H9 (cell line): ENCODE results near the gene PCID2. TPM values are rescaled to one million over a fixed set of nuclear protein-coding genes. Genes with fewer than 3 reads are reported as not detected.

ENCODE experiments used
- DNase-seq: peaks from one replicate; pipeline ENCODE4 v3.0.0-alpha.2; 2017
- H2AFZ ChIP-seq: one replicate; pipeline ENCODE4 v1.6.1; 2013; ENCODE audit warnings: mild to moderate bottlenecking, low read length, control low read depth, moderate library complexity
- H2AK5ac ChIP-seq: 2 replicates; pipeline ENCODE4 v1.6.1; 2013; ENCODE audit warnings: low read length, control low read depth, mixed read lengths; ENCODE audit not compliant: insufficient read length
- H2BK120ac ChIP-seq: one replicate; pipeline ENCODE4 v1.6.1; 2013; ENCODE audit warnings: low read depth, mild to moderate bottlenecking, low read length, control low read depth, inconsistent platforms; ENCODE audit not compliant: poor library complexity, severe bottlenecking
- H2BK12ac ChIP-seq: 2 replicates; pipeline ENCODE4 v1.6.1; 2013; ENCODE audit warnings: low read length, control low read depth, mixed read lengths, low read depth; ENCODE audit not compliant: insufficient read length
- H2BK15ac ChIP-seq: 2 replicates; pipeline ENCODE4 v1.6.1; 2013; ENCODE audit warnings: low read depth, low read length, control low read depth
- H2BK20ac ChIP-seq: one replicate; pipeline ENCODE4 v1.6.1; 2013; ENCODE audit warnings: low read depth, mild to moderate bottlenecking, low read length, control low read depth, inconsistent platforms; ENCODE audit not compliant: poor library complexity, severe bottlenecking
- H2BK5ac ChIP-seq: 2 replicates; pipeline ENCODE4 v1.6.1; 2013; ENCODE audit warnings: low read length, control low read depth, mixed read lengths; ENCODE audit not compliant: insufficient read length
- H3K14ac ChIP-seq: 2 replicates; pipeline ENCODE4 v1.6.1; 2013; ENCODE audit warnings: low read length, control low read depth; ENCODE audit not compliant: insufficient read depth
- H3K18ac ChIP-seq: 2 replicates; pipeline ENCODE4 v1.6.1; 2013; ENCODE audit warnings: low read depth, mild to moderate bottlenecking, mixed read lengths, low read length, control low read depth; ENCODE audit not compliant: insufficient read length
- H3K23ac ChIP-seq: 2 replicates; pipeline ENCODE4 v1.6.1; 2013; ENCODE audit warnings: low read length, control low read depth, mixed read lengths, low read depth; ENCODE audit not compliant: insufficient read length
- H3K23me2 ChIP-seq: 2 replicates; pipeline ENCODE4 v1.6.1; 2013; ENCODE audit warnings: low read depth, mild to moderate bottlenecking, mixed read lengths, low read length, control low read depth; ENCODE audit not compliant: insufficient read length, poor library complexity, severe bottlenecking
- H3K27ac ChIP-seq: 2 replicates; pipeline ENCODE4 v1.5.1; 2013; ENCODE audit warnings: low read length, control low read depth, mixed read lengths, low read depth; ENCODE audit not compliant: insufficient read length
- H3K27me3 ChIP-seq: 2 replicates; pipeline ENCODE4 v1.6.1; 2013; ENCODE audit warnings: low read length, control low read depth, inconsistent platforms; ENCODE audit not compliant: insufficient read depth
- H3K4ac ChIP-seq: 2 replicates; pipeline ENCODE4 v1.6.1; 2013; ENCODE audit warnings: low read depth, mild to moderate bottlenecking, control low read depth, inconsistent platforms, low read length, moderate library complexity
- H3K4me1 ChIP-seq: 2 replicates; pipeline ENCODE4 v1.6.1; 2013; ENCODE audit warnings: low read length, control low read depth, inconsistent platforms; ENCODE audit not compliant: insufficient read depth
- H3K4me2 ChIP-seq: 2 replicates; pipeline ENCODE4 v1.6.1; 2013; ENCODE audit warnings: low read length, control low read depth, mixed read lengths; ENCODE audit not compliant: insufficient read length, insufficient read depth
- H3K56ac ChIP-seq: 2 replicates; pipeline ENCODE4 v1.6.1; 2013; ENCODE audit warnings: low read depth, mild to moderate bottlenecking, mixed read lengths, low read length, control low read depth; ENCODE audit not compliant: insufficient read length
- H3K79me1 ChIP-seq: 2 replicates; pipeline ENCODE4 v1.6.1; 2013; ENCODE audit warnings: low read depth, mild to moderate bottlenecking, moderate library complexity, low read length, control low read depth, inconsistent platforms; ENCODE audit not compliant: insufficient read depth, poor library complexity, severe bottlenecking
- H3K79me2 ChIP-seq: 2 replicates; pipeline ENCODE4 v1.6.1; 2013; ENCODE audit warnings: low read length, control low read depth, inconsistent platforms; ENCODE audit not compliant: insufficient read depth
- H3K9ac ChIP-seq: 2 replicates; pipeline ENCODE4 v1.6.1; 2013; ENCODE audit warnings: low read length, control low read depth, mixed read lengths; ENCODE audit not compliant: insufficient read length; ENCODE audit errors: extremely low read depth
- H3K9me3 ChIP-seq: one replicate; pipeline ENCODE4 v1.6.1; 2013; ENCODE audit warnings: low read depth, low read length, inconsistent platforms; ENCODE audit not compliant: control insufficient read depth
- H3T11ph ChIP-seq: one replicate; pipeline ENCODE4 v1.6.1; 2013; ENCODE audit warnings: mild to moderate bottlenecking, low read length, control low read depth, inconsistent platforms
- H4K20me1 ChIP-seq: one replicate; pipeline ENCODE4 v1.6.1; 2013; ENCODE audit not compliant: control insufficient read depth, insufficient read length, insufficient read depth
- H4K5ac ChIP-seq: 2 replicates; pipeline ENCODE4 v1.6.1; 2013; ENCODE audit warnings: low read depth, mild to moderate bottlenecking, mixed read lengths, low read length, control low read depth; ENCODE audit not compliant: insufficient read length
- H4K8ac ChIP-seq: replicated peaks from 2 replicates; pipeline ENCODE4 v1.6.1; 2013; ENCODE audit warnings: low read length, control low read depth, mixed read lengths, low read depth; ENCODE audit not compliant: insufficient read length
- H4K91ac ChIP-seq: 2 replicates; pipeline ENCODE4 v1.6.1; 2013; ENCODE audit warnings: low read depth, mild to moderate bottlenecking, moderate library complexity, mixed read lengths, low read length, control low read depth; ENCODE audit not compliant: insufficient read length
- H3K27ac Mint-ChIP-seq, 3 experiments: 2 replicates in 2 of 3; 3 replicates in 1 of 3; pipeline ENCODE4 v1.8.0; 2020 to 2021; ENCODE audit warnings: mixed read lengths in 3 of 3, mild to moderate bottlenecking in 1 of 3, moderate library complexity in 1 of 3
- H3K27me3 Mint-ChIP-seq: 2 replicates; pipeline ENCODE4 v1.8.0; 2021; ENCODE audit warnings: low read depth, mild to moderate bottlenecking, moderate library complexity, mixed read lengths
- H3K36me3 Mint-ChIP-seq, 3 experiments: 2 replicates in 2 of 3; 3 replicates in 1 of 3; pipeline ENCODE4 v1.8.0; 2020 to 2021; ENCODE audit warnings: low read depth in 3 of 3, mixed read lengths in 3 of 3; ENCODE audit not compliant: insufficient read depth in 1 of 3
- H3K4me1 Mint-ChIP-seq, 2 experiments: 2 replicates each; pipeline ENCODE4 v1.8.0; 2020; ENCODE audit warnings: mixed read lengths in 2 of 2
- H3K4me3 Mint-ChIP-seq, 2 experiments: 2 replicates in 1 of 2; 3 replicates in 1 of 2; pipeline ENCODE4 v1.8.0; 2020 to 2021; ENCODE audit warnings: mild to moderate bottlenecking in 2 of 2, mixed read lengths in 2 of 2, moderate library complexity in 1 of 2
- H3K9me3 Mint-ChIP-seq, 2 experiments: 2 replicates in 1 of 2; 3 replicates in 1 of 2; pipeline ENCODE4 v1.8.0; 2020; ENCODE audit warnings: mild to moderate bottlenecking in 2 of 2, mixed read lengths in 2 of 2, moderate library complexity in 1 of 2
- WGBS: extraction: QIAGEN DNeasy Blood & Tissue Kit; methylation state at CpG from one replicate; pipeline ENCODE4 v1.1.7; 2013; ENCODE audit warnings: missing lambda C conversion rate, low lambda C conversion rate, mixed read lengths; ENCODE audit not compliant: insufficient read length; ENCODE audit errors: extremely low coverage; 5-methylcytosine and 5-hydroxymethylcytosine counted together
- total RNA-seq: library from RNA; stranded (reverse); gene quantifications from 2 replicates; pipeline ENCODE4 v1.2.1, GENCODE V29; 2021
- TF ChIP-seq, protein P1 (sequence below): fragments of 200-600 bp; sonication (generic); conservative IDR thresholded peaks from 3 replicates; pipeline ENCODE4 v1.8.0; 2021; ENCODE audit warnings: antibody characterized with exemption, mild to moderate bottlenecking

PCID2 gene
- total RNA-seq, 1 experiment from 2014 or later: 66.0 TPM

DNA sequence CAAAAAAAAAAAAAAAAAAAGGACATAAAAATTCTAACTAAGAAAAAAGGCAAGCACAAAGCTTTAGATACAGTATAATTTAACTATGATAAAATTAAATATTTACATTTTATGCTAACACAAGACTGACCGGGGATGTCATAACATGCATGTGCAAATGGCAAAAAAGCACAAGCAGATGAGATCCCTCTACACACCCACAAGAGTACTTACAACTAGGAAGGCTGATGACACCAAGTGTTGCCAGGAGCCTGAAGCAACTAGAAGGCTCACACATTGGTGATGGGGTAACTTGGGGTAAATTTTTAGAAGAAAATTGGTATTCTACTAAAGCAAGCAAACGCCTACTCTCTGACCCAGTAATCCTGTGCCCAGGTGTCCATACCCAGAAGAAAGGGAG is 6.7 kb downstream of the PCID2 start:
- Histone ChIP-seq H2BK20ac (no peak overlapping the region), H4K5ac (no peak overlapping the region), H2AFZ (no peak overlapping the region), H2AK5ac (no peak overlapping the region), H3K23ac (no peak overlapping the region), H2BK12ac (no peak overlapping the region), H3K9ac (no peak overlapping the region), H3K4me2 (no peak overlapping the region), H3K4me1 (no peaks in the 10 kb centered on the region), H3K27me3 (no peaks in the 10 kb centered on the region), H3K9me3 (no peaks in the 10 kb centered on the region), H4K20me1 (no peaks in the 10 kb centered on the region), H3K14ac (no peak overlapping the region), H4K91ac (no peak overlapping the region), H3K56ac (no peak overlapping the region), H3K79me2 (peaks cover 37% of the 10 kb centered on the region), H4K8ac (no peak overlapping the region), H3K79me1 (peaks cover 14% of the 10 kb centered on the region), H3K27ac (no peak overlapping the region), H3T11ph (no peak overlapping the region), H3K4ac (no peak overlapping the region), H2BK120ac (no peak overlapping the region), H2BK5ac (no peak overlapping the region), H3K18ac (no peak overlapping the region), H2BK15ac (no peak overlapping the region), H3K23me2 (no peaks in the 10 kb centered on the region)
- DNase-seq: no peak
- TF ChIP-seq, protein P1, sequence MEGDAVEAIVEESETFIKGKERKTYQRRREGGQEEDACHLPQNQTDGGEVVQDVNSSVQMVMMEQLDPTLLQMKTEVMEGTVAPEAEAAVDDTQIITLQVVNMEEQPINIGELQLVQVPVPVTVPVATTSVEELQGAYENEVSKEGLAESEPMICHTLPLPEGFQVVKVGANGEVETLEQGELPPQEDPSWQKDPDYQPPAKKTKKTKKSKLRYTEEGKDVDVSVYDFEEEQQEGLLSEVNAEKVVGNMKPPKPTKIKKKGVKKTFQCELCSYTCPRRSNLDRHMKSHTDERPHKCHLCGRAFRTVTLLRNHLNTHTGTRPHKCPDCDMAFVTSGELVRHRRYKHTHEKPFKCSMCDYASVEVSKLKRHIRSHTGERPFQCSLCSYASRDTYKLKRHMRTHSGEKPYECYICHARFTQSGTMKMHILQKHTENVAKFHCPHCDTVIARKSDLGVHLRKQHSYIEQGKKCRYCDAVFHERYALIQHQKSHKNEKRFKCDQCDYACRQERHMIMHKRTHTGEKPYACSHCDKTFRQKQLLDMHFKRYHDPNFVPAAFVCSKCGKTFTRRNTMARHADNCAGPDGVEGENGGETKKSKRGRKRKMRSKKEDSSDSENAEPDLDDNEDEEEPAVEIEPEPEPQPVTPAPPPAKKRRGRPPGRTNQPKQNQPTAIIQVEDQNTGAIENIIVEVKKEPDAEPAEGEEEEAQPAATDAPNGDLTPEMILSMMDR: no peak
- no CpG with 5 or more reads among the region's 2 CpGs for whole genome bisulfite sequencing
- H3K27ac Mint-ChIP-seq: no peak overlapping the region; a peak in 1 of 7 replicates
- no peaks in the 10 kb centered on the region for H3K9me3 Mint-ChIP-seq
- H3K4me1 Mint-ChIP-seq: peaks cover 3 to 12% of the 10 kb centered on the region in 2 experiments
- no peak overlapping the region for H3K4me3 Mint-ChIP-seq
- no peaks in the 10 kb centered on the region for H3K27me3 Mint-ChIP-seq
- peaks cover 32 to 46% (median 45%) of the 10 kb centered on the region in 3 experiments; a peak in 6 of 7 replicates for H3K36me3 Mint-ChIP-seq
